Measurements from ENCODE around the gene SPOCD1.

- TF ChIP-seq, protein P1, sequence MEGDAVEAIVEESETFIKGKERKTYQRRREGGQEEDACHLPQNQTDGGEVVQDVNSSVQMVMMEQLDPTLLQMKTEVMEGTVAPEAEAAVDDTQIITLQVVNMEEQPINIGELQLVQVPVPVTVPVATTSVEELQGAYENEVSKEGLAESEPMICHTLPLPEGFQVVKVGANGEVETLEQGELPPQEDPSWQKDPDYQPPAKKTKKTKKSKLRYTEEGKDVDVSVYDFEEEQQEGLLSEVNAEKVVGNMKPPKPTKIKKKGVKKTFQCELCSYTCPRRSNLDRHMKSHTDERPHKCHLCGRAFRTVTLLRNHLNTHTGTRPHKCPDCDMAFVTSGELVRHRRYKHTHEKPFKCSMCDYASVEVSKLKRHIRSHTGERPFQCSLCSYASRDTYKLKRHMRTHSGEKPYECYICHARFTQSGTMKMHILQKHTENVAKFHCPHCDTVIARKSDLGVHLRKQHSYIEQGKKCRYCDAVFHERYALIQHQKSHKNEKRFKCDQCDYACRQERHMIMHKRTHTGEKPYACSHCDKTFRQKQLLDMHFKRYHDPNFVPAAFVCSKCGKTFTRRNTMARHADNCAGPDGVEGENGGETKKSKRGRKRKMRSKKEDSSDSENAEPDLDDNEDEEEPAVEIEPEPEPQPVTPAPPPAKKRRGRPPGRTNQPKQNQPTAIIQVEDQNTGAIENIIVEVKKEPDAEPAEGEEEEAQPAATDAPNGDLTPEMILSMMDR (IDR thresholded peaks at IDR 0.05): no peak
- TF ChIP-seq POLR2A (IDR thresholded peaks at IDR 0.05): no peak
Measured at GRCh38 chr1:31828341-31828740, 12.5 kb upstream of the SPOCD1 start.

Measured in prostate gland (tissue), 2 donors.